HG03139 (cell line): ENCODE results near the gene CYS1.
"Not testable (repeated sequence)": the region's sequence is repeated elsewhere in the genome, so short reads cannot be mapped to it uniquely, and the experiment has no call there.

Experiments
- ATAC-seq: cut with Tn5 transposase; IDR thresholded peaks from one replicate; pipeline ENCODE4 v1.9.1; 2021; ENCODE audit not compliant: unreplicated experiment

Gene CYS1

DNA sequence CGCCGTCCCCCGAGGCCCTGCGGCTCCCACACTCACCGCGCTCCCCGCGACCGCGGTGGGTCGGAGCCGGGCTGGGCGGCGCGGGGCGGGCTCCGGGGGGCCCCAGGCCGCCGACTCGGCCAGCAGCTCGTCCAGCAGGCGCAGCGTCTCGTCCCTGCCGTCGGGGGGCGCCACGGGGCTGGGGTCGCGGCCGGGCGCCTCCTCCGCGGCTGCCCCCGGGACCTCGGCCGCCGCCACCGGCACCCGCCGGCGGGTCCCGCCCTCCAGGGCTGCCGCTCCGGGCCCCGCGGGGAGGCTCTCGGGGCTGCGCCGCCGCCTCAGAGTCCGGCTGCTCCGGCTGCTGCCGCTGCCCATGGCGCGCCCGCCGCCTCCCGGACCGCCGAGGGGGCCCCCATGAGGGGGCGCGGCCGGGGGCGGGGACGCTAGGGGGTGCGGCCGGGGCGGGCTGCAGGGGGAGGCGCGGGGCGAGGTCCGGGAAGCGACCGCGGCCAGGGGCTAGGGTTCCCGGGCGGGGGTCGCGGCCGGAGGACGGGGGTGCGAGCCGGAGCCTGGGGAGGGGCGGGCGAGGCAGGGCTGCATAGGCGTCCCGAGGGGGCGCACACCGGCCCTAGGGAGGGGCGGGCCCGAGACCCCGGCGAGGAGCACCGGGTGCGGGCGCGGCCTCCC, at the start of gene CYS1:
TSS of gene CYS1 (minus strand) at position 542 of the 666 bp plus-strand sequence. CDS start at position 354, 188 bp downstream.
- ATAC-seq = peak; percentile 26

DNA sequence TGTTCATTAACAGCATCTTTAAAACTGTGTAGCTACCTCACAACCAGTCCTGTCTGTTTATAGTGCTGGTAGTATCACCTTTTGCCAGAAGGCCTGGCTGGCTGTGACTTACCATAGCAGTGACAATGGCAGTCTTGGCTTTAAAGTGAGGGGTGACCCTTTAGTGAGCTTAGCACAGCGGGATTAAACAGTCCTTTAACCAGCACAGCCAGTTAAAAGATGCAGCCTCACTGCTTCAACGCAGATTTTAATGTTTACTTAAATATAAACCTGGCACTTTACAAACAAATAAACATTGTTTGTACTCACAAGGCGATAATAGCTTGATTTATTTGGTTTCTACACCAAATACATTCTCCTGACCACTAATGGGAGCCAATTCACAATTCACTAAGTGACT, 49.3 kb upstream of the CYS1 start:
- no peak for ATAC-seq

DNA sequence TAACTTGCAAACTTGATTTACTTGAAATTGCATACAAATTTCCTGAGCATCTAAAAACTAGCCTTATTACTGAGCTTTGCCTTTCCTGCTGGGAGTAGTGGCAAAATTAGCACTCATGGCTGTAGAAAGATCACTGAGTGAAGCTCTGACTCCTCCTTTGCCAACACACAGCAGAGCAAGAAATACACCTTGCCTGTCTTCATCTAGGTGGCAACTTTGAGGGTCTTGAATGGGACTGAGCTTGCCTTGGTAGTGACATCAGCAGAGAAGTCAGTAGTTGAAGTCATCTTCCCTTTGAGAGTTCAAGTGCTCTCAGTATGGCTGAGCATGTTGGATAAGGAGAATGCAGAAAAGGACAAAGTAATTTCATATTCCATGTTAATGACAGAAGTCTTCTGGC, 48.2 kb upstream of the CYS1 start:
- no peak for ATAC-seq

DNA sequence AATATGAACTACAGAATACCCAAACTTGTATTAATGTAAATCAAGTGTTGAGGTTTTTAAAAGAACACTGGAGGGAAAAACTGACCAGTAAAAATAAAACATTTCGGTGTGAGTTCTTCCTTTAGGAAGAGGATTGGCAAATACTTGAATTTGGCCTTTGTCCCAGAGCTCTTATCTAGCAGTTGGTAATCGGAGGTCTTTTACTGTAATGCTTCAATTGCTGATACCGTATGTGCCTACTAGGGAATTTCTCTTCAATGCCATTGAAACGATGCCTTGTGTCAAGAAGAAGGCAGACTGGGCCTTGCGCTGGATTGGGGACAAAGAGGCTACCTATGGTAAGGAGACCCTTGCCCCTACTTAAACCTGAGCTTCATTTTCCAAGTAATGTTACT, 46.4 kb upstream of the CYS1 start:
- ATAC-seq = no peak

GRCh38 chr2:10125842-10126631, 45.8 kb upstream of the CYS1 start:
- no peak for ATAC-seq

DNA sequence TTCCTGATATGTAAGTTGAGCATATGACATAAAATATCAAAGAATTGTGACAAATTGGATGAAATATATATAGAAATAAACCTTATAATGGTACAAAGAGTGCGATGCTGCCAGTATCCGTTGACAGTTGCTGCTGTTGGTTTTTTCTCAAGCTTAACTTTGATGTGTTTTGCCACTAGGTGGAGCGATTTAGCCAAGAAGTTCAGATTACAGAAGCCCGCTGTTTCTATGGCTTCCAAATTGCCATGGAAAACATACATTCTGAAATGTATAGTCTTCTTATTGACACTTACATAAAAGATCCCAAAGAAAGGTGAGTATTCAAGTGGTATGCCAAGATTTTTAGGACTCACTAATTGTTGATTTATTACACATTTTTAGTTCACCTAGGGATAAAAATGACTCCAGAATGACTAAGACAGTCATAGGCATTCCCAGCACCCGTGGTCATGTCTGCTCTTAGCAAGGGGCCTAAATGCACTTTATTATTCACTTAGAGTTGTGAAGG, 44.4 kb upstream of the CYS1 start:
- no peak for ATAC-seq

DNA sequence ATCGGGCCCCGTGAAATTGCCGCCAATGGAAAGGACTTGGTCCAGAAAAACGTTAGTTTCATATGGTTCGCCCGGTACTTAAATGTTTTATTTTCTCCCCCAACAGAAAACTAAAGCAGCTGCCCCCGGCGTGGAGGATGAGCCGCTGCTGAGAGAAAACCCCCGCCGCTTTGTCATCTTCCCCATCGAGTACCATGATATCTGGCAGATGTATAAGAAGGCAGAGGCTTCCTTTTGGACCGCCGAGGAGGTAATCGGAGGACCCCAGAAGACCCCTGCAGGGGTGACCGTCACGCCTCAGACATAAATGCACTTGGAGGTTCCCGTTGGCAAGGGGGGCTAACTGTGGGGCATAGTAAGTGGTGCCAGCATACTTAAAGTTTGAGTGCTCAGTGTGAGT, 43.1 kb upstream of the CYS1 start:
- no peak for ATAC-seq

DNA sequence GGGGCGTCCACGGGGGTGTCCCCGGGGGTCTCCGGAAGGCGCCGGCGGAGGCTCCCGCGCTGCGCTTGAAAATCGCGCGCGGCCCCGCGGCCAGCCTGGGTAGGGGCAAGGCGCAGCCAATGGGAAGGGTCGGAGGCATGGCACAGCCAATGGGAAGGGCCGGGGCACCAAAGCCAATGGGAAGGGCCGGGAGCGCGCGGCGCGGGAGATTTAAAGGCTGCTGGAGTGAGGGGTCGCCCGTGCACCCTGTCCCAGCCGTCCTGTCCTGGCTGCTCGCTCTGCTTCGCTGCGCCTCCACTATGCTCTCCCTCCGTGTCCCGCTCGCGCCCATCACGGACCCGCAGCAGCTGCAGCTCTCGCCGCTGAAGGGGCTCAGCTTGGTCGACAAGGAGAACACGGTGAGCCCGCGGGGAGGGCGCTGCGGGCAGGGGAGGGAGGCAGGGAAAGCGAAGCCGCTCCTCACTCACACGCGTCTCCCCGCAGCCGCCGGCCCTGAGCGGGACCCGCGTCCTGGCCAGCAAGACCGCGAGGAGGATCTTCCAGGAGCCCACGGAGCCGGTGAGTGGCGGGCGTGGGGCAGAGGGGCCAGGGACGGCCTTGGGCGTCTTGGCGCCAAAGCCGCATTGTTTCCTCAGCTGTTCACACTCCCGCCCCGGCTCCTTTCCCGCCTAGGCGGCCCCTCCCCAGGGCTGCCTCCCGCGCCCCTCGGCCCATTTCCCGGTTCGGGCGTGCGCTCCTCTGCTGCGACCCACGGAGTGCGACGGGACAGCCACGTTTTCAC, 42.5 kb upstream of the CYS1 start, which contains the start of gene RRM2:
TSS of gene RRM2 (plus strand) at position 240 of the 781 bp plus-strand sequence. CDS start at position 300, 60 bp downstream.
- peak; percentile 56 for ATAC-seq

DNA sequence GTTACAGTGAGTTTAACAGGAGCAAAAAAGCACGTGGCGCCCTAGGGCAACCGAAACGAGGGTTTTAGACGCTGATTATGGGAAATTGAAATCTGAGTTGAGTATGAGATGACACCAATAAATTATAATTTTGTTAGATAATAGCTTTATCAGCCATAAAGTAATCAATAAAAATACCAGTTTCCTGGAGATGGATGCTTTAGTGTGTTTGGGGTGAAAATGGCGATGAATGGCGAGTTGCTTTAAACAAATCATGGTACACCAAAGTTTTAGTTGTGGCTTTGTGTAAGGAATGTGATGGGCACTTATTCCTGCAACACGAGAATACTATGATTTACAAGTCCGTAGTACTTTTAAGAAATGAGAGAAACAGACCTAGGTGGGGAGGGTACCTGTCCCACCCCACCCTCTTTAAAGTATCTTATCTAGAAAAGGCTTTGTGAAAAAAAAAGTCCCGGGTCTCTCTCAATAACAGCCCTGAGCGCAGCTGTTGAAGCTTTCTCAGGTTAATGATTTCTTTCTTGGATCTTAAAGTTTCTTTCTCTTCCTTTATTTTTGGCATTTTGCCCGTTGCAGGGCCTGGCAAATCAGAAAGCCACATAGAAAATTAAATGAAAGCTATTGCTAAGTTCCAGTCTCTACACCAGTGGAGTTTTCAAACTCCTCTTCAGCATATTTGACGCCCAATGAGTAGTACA, 40.8 kb upstream of the CYS1 start:
- no peak for ATAC-seq

- ATAC-seq = peak; percentile 43
Measured at GRCh38 chr2:10120158-10120876, 40.1 kb upstream of the CYS1 start.

DNA sequence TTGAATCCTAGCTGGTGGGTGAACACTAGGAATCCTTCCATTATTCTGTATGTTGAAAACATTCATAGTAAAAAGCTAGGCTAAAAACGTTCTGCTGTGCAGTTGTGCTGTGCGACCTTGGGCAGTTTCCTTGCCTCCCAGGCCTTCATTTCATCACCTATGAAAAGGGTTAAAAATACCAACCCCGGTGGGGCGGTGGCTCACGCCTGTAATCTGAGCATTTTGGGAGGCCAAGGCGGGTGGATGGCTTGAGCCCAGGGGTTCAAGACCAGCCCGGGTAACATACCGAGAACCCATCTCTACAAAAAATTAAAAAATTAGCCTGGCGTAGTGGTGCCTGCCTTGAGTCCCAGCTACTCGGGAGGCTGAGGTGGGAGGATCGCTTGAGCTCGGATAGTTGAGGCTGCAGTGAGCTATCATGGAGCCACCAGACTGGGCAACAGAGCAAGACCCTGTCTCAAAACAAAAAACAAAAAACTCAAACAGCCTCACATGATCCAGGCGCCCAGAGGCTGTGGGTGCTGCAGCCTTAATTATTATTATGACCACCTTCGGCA, 39.5 kb upstream of the CYS1 start:
- no peak for ATAC-seq

DNA sequence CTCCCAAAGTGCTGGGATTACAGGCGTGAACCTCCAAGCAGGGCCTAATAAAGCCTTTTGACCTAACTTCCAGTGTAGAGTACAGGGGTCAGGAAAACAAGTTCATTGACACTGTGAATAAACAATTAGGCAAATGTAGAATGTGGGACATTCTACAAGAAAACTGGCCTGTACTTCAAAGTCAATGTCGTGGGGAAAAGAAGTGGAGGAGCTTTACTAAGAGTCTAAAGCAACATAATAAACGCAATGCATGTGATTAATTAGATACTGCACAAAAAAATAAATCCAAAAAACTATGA, 38.8 kb upstream of the CYS1 start:
- no peak for ATAC-seq

GRCh38 chr2:10109311-10109710, 29.1 kb upstream of the CYS1 start:
- no peak for ATAC-seq

DNA sequence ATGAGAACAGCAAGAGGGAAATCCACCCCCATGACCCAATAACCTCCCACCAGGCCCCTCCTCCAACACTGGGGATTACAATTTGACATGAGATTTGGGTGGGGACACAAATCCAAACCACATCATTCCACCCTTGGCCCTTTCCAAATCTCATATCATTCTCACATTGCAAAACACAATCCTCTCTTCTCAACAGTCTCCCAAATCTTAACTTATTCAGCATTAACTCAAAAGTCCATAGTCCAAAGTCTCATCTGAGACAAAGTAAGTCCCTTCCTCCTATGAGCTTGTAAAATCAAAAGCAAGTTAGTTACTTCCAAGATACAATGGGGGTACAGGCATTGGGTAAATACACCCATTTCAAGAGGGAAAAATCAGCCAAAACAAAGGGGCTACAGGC, 24.7 kb upstream of the CYS1 start:
- not testable (repeated sequence) for ATAC-seq

DNA sequence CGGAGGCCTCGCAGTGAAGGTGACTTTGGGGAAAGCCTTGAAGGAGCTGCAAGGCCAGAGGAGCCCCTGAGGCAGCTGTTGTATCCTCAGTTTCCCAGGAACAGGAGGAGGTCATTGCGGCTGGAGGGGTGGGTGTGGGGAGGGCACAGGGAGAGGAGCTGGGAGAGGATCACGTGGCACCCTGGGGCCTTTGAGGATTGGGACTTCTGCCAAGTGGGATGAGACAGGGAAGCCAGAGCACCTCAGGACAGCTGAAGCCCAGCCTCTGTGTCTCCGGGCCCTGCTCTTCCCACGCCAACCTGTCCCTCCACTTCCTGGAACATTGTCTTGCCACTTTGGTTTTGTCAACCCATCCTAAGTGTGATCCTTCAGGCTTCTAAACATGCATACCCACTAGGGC, 23.0 kb upstream of the CYS1 start:
- ATAC-seq = no peak

- no peak for ATAC-seq
Measured at GRCh38 chr2:10101491-10101890, 21.3 kb upstream of the CYS1 start.

- peak; percentile 63 for ATAC-seq
Measured at GRCh38 chr2:10097352-10098148, 17.3 kb upstream of the CYS1 start.

- ATAC-seq = no peak
Measured at GRCh38 chr2:10096641-10097040, 16.4 kb upstream of the CYS1 start.

DNA sequence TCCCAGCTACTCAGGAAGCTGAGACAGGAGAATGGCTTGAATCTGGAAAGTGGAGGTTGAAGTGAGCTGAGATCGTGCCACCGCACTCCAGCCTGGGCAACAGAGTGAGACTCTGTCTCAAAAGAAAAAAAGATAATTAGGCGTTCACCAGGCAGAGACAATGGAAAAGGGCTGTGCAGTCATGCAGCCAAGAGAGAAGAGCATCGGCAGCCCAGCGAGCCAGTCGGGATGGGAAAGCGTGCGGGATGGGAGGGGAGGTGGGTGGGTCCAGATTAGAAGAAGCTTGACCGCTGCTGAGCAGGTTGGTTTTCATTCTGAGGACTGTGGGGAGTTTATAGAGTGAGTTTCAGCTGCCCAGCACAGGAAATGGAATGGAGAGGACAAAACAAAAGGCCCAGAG, 15.0 kb upstream of the CYS1 start:
- no peak for ATAC-seq
